Kidney epithelial cell (primary cell): Measurements from ENCODE around the gene STX19. TPM values are rescaled to one million over a fixed set of nuclear protein-coding genes. Genes with fewer than 3 reads are reported as not detected.

ENCODE experiments used
- DNase-seq: peaks from one replicate; pipeline ENCODE4 v3.0.0-alpha.2; 2010; ENCODE audit warnings: low read depth
- H3K27me3 ChIP-seq: 2 replicates; pipeline ENCODE4 v1.6.0; 2011; ENCODE audit warnings: low read length; ENCODE audit not compliant: control insufficient read depth, insufficient read depth
- H3K36me3 ChIP-seq: 2 replicates; pipeline ENCODE4 v1.5.1; 2011; ENCODE audit warnings: low read length; ENCODE audit not compliant: control insufficient read depth, insufficient read depth
- H3K4me3 ChIP-seq: 2 replicates; pipeline ENCODE4 v1.5.1; 2011; ENCODE audit warnings: low read depth, mild to moderate bottlenecking, control low read depth, low read length
- CTCF ChIP-seq: IDR thresholded peaks from 2 replicates; pipeline ENCODE4 v1.5.1; 2011; ENCODE audit warnings: mild to moderate bottlenecking, moderate library complexity, low read length, control low read depth, inconsistent platforms; ENCODE audit not compliant: insufficient read depth, poor library complexity, severe bottlenecking
- total RNA-seq: library from RNA; depleted of rRNA; stranded (reverse); fragments of >200 nt; gene quantifications from 2 replicates; pipeline ENCODE4 v1.2.3, GENCODE V29; 2015

Gene STX19
- total RNA-seq, 1 donor from 2014 or later, result not detected

GRCh38 chr3:94069194-94069813 is 40.9 kb upstream of the STX19 start:
- peaks cover 2% of the 10 kb centered on the region for H3K36me3 ChIP-seq
- no peak for TF ChIP-seq CTCF
- no peak for DNase-seq
- H3K27me3 ChIP-seq, result no peaks in the 10 kb centered on the region
- no peak overlapping the region for H3K4me3 ChIP-seq

DNA sequence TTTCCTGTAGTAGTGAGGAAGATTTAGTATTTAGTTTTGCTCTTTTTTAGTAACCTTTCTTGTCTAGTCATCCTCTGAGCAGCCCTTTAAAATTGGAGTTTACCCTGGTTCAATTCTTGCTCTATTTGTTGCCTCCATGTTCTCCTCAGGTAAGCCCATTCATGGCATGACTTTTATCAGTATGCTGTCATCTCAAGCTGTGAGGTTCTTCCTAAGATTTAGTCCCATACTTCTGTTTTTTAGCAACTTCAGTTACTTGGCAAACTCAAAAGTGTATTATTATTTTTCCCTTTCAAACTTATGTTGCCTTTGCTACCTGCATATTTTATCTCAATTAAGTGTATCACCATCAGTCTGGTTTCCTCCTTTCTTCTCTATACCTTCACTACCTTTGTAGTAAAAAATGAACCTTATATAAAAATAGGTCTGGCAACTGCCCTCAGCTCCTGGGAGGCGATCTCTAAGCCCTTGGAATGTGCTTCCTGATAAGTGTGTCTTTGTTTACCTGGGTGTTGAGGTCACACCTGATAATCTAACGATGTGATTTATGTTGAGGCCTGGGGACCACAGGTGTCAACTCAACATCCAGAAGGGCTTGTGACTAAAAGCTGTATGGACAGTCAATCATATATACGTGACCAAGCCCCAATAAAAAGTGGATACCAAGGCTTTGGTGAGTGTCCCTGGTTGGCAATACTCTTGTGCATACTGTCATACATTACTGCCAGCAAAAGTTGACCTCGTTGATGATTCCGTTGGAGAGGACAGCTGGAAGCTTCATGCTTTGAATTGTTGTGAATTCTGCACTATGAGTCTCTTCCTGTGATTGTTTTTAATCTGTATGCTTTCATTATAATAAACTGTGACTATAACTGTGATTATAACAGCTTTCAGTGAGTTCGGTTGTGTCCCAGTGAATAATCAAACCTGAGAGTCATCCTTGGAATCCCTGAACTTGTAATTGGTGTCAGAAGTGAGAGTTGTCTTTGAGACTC is 38.4 kb upstream of the STX19 start:
- TF ChIP-seq CTCF, result no peak
- no peak for DNase-seq
- H3K36me3 ChIP-seq, result peaks cover 2% of the 10 kb centered on the region
- H3K4me3 ChIP-seq, result no peak overlapping the region
- no peaks in the 10 kb centered on the region for H3K27me3 ChIP-seq

- no peak for TF ChIP-seq CTCF
- peaks cover 2% of the 10 kb centered on the region for H3K36me3 ChIP-seq
- no peak overlapping the region for H3K4me3 ChIP-seq
- H3K27me3 ChIP-seq, result no peaks in the 10 kb centered on the region
- no peak for DNase-seq
Measured at GRCh38 chr3:94065819-94066480, 37.6 kb upstream of the STX19 start.

DNA sequence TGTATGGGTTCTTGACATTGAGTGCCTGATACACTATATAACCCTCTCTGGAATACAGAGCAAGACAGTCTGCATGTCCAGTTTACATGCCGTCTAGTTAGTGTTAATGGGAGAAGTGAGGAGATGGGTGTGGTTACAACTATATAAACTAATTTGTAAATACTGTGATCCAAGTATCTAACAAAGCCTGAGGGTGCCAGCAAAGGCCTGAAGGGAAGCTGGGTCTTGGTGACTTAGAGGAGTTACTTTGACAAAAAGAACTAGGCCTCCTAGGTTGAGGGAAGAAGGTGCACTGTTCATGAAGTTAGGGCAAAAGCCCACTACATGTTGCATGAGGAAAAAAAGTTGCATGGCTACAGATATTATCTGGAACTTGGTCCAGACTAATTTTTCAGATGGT is 36.7 kb upstream of the STX19 start:
- no peak for DNase-seq
- Histone ChIP-seq H3K4me3 (no peak overlapping the region), H3K27me3 (no peaks in the 10 kb centered on the region), H3K36me3 (peaks cover 2% of the 10 kb centered on the region)
- TF ChIP-seq CTCF, result no peak

GRCh38 chr3:94064243-94064860 is 36.0 kb upstream of the STX19 start:
- Histone ChIP-seq H3K27me3 (no peaks in the 10 kb centered on the region), H3K4me3 (no peak overlapping the region), H3K36me3 (peaks cover 2% of the 10 kb centered on the region)
- no peak for DNase-seq
- TF ChIP-seq CTCF, result no peak
